Loucy (cell line): ENCODE measurements around the gene ANO10.

Experiments
- H2AFZ ChIP-seq: fragments of 200-600 bp; sonication (generic); 2 replicates; pipeline ENCODE4 v1.6.0; 2016; ENCODE audit warnings: antibody characterized with exemption, mild to moderate bottlenecking, low read length, moderate library complexity
- H3F3A ChIP-seq: fragments of 200-600 bp; 2 replicates; pipeline ENCODE4 v1.6.0; 2016; ENCODE audit warnings: antibody characterized with exemption, low read depth, mild to moderate bottlenecking
- H3K27me3 ChIP-seq: fragments of 200-600 bp; sonication (generic); 2 replicates; pipeline ENCODE4 v1.6.1; 2014; ENCODE audit warnings: low read length, mild to moderate bottlenecking; ENCODE audit not compliant: insufficient read depth, poor library complexity, severe bottlenecking
- H3K36me3 ChIP-seq: fragments of 200-600 bp; sonication (generic); 2 replicates; pipeline ENCODE4 v1.6.1; 2016; ENCODE audit warnings: low read length; ENCODE audit not compliant: insufficient read depth
- H3K4me1 ChIP-seq: fragments of 200-600 bp; sonication (generic); 2 replicates; pipeline ENCODE4 v1.5.1; 2014; ENCODE audit warnings: low read length, mild to moderate bottlenecking; ENCODE audit not compliant: insufficient read depth, poor library complexity, severe bottlenecking
- H3K4me2 ChIP-seq: fragments of 200-600 bp; sonication (generic); 2 replicates; pipeline ENCODE4 v1.6.0; 2014; ENCODE audit warnings: antibody characterized with exemption, low read length, low read depth, mild to moderate bottlenecking; ENCODE audit not compliant: poor library complexity, severe bottlenecking
- H3K4me3 ChIP-seq: fragments of 200-600 bp; sonication (generic); 2 replicates; pipeline ENCODE4 v1.5.1; 2014; ENCODE audit warnings: low read length, mild to moderate bottlenecking, mixed read lengths; ENCODE audit not compliant: poor library complexity, severe bottlenecking
- H3K79me2 ChIP-seq: fragments of 200-600 bp; sonication (generic); 2 replicates; pipeline ENCODE4 v1.6.1; 2014; ENCODE audit warnings: low read length; ENCODE audit not compliant: insufficient read depth
- H3K9ac ChIP-seq: fragments of 200-600 bp; sonication (generic); 2 replicates; pipeline ENCODE4 v1.6.0; 2014; ENCODE audit warnings: mild to moderate bottlenecking, low read depth, low read length, moderate library complexity; ENCODE audit not compliant: poor library complexity, severe bottlenecking
- H3K9me2 ChIP-seq: fragments of 200-600 bp; sonication (generic); replicated peaks from 2 replicates; pipeline ENCODE4 v1.6.1; 2016; ENCODE audit warnings: low read depth, low read length, mixed read lengths
- H3K9me3 ChIP-seq: fragments of 200-600 bp; sonication (generic); 2 replicates; pipeline ENCODE4 v1.6.1; 2014; ENCODE audit warnings: mild to moderate bottlenecking, antibody characterized with exemption, low read length, low read depth; ENCODE audit not compliant: insufficient read depth
- H4K20me1 ChIP-seq: fragments of 200-600 bp; sonication (generic); 2 replicates; pipeline ENCODE4 v1.6.0; 2014; ENCODE audit warnings: antibody characterized with exemption, low read length, mild to moderate bottlenecking; ENCODE audit not compliant: insufficient read depth, poor library complexity, severe bottlenecking
- EZH2phosphoT487 ChIP-seq: fragments of 200-600 bp; IDR thresholded peaks from 2 replicates; pipeline ENCODE4 v1.6.1; 2018; ENCODE audit warnings: antibody characterized with exemption, mild to moderate bottlenecking, moderate library complexity, borderline replicate concordance
- TF ChIP-seq, protein P1 (sequence below): fragments of 200-600 bp; sonication (generic); conservative IDR thresholded peaks from 2 replicates; pipeline ENCODE4 v1.5.1; 2014; ENCODE audit warnings: mild to moderate bottlenecking, antibody characterized with exemption, low read length

ANO10 gene

DNA sequence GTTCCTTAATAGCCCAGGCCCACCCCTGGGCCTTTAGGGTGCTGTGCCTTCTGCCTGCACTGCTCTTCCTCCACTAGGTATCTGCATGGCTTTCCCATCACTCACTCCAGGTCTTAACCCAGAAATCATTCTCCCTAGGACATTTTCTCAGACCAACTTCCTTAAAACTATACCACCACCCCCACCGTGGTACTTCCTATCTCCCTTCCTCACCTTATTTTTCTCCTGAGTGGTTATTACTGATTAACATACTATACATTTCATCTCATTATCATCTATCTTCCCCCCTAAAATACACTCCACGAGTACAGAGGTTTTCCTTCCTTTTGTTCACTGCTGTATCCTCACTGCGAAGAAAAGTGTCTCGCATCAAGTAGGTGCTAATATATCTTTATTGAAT is 115.2 kb downstream of the ANO10 start:
- Histone ChIP-seq H3K4me2 (no peak overlapping the region), H3K4me1 (peaks cover 17% of the 10 kb centered on the region), H3K9me3 (no peaks in the 10 kb centered on the region), H4K20me1 (peaks cover 3% of the 10 kb centered on the region), H3F3A (no peaks in the 10 kb centered on the region), H3K9ac (no peak overlapping the region), H3K36me3 (no peaks in the 10 kb centered on the region), H3K79me2 (no peaks in the 10 kb centered on the region), H3K9me2 (no peaks in the 10 kb centered on the region), H2AFZ (no peak overlapping the region), H3K27me3 (no peaks in the 10 kb centered on the region), H3K4me3 (no peak overlapping the region)
- TF ChIP-seq, protein P1, sequence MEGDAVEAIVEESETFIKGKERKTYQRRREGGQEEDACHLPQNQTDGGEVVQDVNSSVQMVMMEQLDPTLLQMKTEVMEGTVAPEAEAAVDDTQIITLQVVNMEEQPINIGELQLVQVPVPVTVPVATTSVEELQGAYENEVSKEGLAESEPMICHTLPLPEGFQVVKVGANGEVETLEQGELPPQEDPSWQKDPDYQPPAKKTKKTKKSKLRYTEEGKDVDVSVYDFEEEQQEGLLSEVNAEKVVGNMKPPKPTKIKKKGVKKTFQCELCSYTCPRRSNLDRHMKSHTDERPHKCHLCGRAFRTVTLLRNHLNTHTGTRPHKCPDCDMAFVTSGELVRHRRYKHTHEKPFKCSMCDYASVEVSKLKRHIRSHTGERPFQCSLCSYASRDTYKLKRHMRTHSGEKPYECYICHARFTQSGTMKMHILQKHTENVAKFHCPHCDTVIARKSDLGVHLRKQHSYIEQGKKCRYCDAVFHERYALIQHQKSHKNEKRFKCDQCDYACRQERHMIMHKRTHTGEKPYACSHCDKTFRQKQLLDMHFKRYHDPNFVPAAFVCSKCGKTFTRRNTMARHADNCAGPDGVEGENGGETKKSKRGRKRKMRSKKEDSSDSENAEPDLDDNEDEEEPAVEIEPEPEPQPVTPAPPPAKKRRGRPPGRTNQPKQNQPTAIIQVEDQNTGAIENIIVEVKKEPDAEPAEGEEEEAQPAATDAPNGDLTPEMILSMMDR = no peak
- no peak for TF ChIP-seq EZH2phosphoT487

DNA sequence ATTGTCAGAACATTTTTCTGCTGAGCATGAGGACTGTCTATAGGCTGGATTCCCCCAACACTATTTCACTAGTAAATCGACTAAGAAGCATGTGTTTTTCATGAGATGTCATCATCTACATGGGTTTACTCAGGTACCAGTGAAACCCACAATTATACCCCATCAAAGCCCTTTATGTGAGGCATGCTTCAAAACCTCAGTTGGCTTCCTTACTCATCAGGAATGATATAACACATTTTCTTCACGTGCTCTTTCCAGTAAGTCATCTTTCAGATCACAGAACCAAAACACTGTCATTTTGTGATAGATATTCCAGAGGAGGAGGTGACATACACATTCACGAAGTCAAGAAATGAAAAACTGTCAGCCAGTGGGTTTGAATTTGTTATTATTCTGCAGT is 116.5 kb downstream of the ANO10 start:
- H3K9me3 ChIP-seq = no peaks in the 10 kb centered on the region
- H3K9me2 ChIP-seq = no peaks in the 10 kb centered on the region
- TF ChIP-seq, protein P1 = no peak
- TF ChIP-seq EZH2phosphoT487 = no peak
- H3K4me1 ChIP-seq = peaks cover 21% of the 10 kb centered on the region
- H2AFZ ChIP-seq = no peak overlapping the region
- H3K79me2 ChIP-seq = no peaks in the 10 kb centered on the region
- no peaks in the 10 kb centered on the region for H3F3A ChIP-seq
- no peak overlapping the region for H3K9ac ChIP-seq
- no peak overlapping the region for H3K4me3 ChIP-seq
- no peaks in the 10 kb centered on the region for H3K36me3 ChIP-seq
- H3K27me3 ChIP-seq = no peaks in the 10 kb centered on the region
- no peak overlapping the region for H3K4me2 ChIP-seq
- H4K20me1 ChIP-seq = peaks cover 3% of the 10 kb centered on the region

DNA sequence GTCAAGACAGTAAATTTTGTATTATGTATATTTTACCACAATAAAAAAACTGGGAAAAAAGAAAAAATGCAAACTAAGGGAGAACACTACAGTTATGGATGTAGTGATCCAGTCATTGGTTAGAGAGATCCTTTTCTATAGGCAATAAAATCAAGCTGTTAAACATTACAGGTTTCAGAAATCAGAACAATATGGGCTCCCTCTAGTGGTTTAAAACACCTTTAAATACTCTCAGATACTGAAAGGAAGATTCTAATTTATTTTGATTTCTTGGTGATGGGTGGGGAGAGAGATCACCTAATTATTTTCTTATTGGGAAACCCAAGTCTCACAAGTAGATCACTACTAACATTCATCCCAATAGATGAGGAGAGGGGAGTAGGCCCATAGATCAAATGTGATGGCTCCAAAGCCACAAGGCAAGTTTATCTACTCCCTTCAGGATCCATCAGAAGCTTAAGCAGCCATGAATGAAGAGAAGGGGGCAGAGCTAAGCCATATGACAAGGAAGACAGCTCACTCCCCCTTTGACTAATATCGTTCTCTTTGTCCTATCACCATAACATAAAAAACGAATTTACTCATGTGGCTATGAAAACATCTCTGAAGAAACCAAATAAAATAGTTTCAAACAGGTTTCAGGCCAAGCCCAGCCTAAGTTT is 118.6 kb downstream of the ANO10 start:
- no peaks in the 10 kb centered on the region for H3K27me3 ChIP-seq
- H3K9me3 ChIP-seq = no peaks in the 10 kb centered on the region
- H3K4me3 ChIP-seq = no peak overlapping the region
- no peaks in the 10 kb centered on the region for H3K36me3 ChIP-seq
- H3K9ac ChIP-seq = no peak overlapping the region
- TF ChIP-seq, protein P1 = peak; percentile 70
- no peak for TF ChIP-seq EZH2phosphoT487
- peaks cover 22% of the 10 kb centered on the region for H3K4me1 ChIP-seq
- H3K9me2 ChIP-seq = no peaks in the 10 kb centered on the region
- H3K4me2 ChIP-seq = no peak overlapping the region
- no peaks in the 10 kb centered on the region for H3F3A ChIP-seq
- no peaks in the 10 kb centered on the region for H3K79me2 ChIP-seq
- H4K20me1 ChIP-seq = peaks cover 3% of the 10 kb centered on the region
- no peak overlapping the region for H2AFZ ChIP-seq
